CD14-positive monocyte (primary cell): Measurements from ENCODE around the gene AGAP1. TPM values are rescaled to one million over a fixed set of nuclear protein-coding genes. Genes with fewer than 3 reads are reported as not detected.

ENCODE experiments used
- DNase-seq, 3 donors: peaks; one replicate each; pipeline ENCODE4 v3.0.0-alpha.2; 2011 to 2022
- H2AFZ ChIP-seq: 2 replicates; pipeline ENCODE4 v1.6.0; 2012; ENCODE audit warnings: mild to moderate bottlenecking, low read depth, low read length, inconsistent platforms; ENCODE audit not compliant: insufficient read depth, poor library complexity, severe bottlenecking
- H3K27ac ChIP-seq, 2 donors: 1 replicate in 1 of 2; 2 replicates in 1 of 2; pipeline ENCODE4 v1.5.1; 2012 to 2013; ENCODE audit warnings: low read length in 2 of 2, control low read depth in 1 of 2, inconsistent platforms in 1 of 2, low read depth in 1 of 2, mild to moderate bottlenecking in 1 of 2
- H3K27me3 ChIP-seq, 2 donors: one replicate each; pipeline versions ENCODE4 v1.6.0 to v1.6.1; 2011 to 2013; ENCODE audit warnings: low read length in 2 of 2; ENCODE audit not compliant: control insufficient read depth in 2 of 2, insufficient read depth in 2 of 2
- H3K36me3 ChIP-seq, 2 donors: replicated peaks in 1 of 2; 1 replicate in 1 of 2; 2 replicates in 1 of 2; pipeline versions ENCODE4 v1.5.1 to v1.6.1; 2012 to 2013; ENCODE audit warnings: low read length in 2 of 2, control low read depth in 1 of 2, inconsistent platforms in 1 of 2, mild to moderate bottlenecking in 1 of 2; ENCODE audit not compliant: insufficient read depth in 2 of 2, control insufficient read depth in 1 of 2
- H3K4me1 ChIP-seq, 2 donors: 1 replicate in 1 of 2; 2 replicates in 1 of 2; pipeline versions ENCODE4 v1.5.1 to v1.6.1; 2012 to 2013; ENCODE audit warnings: low read length in 2 of 2, control low read depth in 1 of 2, inconsistent platforms in 1 of 2, mild to moderate bottlenecking in 1 of 2, moderate library complexity in 1 of 2; ENCODE audit not compliant: insufficient read depth in 2 of 2, control insufficient read depth in 1 of 2
- H3K4me2 ChIP-seq: replicated peaks from 2 replicates; pipeline ENCODE3; 2012; ENCODE audit warnings: low read length, moderate library complexity, mild to moderate bottlenecking; ENCODE audit not compliant: poor library complexity, severe bottlenecking; ENCODE audit errors: extremely low read depth
- H3K4me3 ChIP-seq, 3 experiments: fragments of 200-600 bp in 1 of 3; sonication (generic) in 1 of 3; replicated peaks in 1 of 3; 1 replicate in 2 of 3; 2 replicates in 1 of 3; pipeline ENCODE4 v1.5.1; 2011 to 2013; ENCODE audit warnings: low read length in 3 of 3, mild to moderate bottlenecking in 3 of 3, control low read depth in 2 of 3, low read depth in 2 of 3, inconsistent platforms in 1 of 3, moderate library complexity in 1 of 3
- H3K79me2 ChIP-seq: 2 replicates; pipeline ENCODE4 v1.6.0; 2012; ENCODE audit warnings: mild to moderate bottlenecking, control low read depth, inconsistent platforms, low read length, moderate library complexity; ENCODE audit not compliant: insufficient read depth
- H3K9ac ChIP-seq: 2 replicates; pipeline ENCODE4 v1.6.0; 2017; ENCODE audit warnings: low read length, mild to moderate bottlenecking; ENCODE audit not compliant: insufficient read depth, poor library complexity, severe bottlenecking
- H3K9me3 ChIP-seq, 2 donors: replicated peaks in 1 of 2; 1 replicate in 1 of 2; 2 replicates in 1 of 2; pipeline versions ENCODE4 v1.5.1 to v1.6.1; 2012 to 2013; ENCODE audit warnings: low read length in 2 of 2, control low read depth in 1 of 2; ENCODE audit not compliant: control insufficient read depth in 1 of 2, insufficient read depth in 1 of 2
- H4K20me1 ChIP-seq: 2 replicates; pipeline ENCODE4 v1.6.0; 2012; ENCODE audit warnings: mild to moderate bottlenecking, low read length, control low read depth, moderate library complexity; ENCODE audit not compliant: insufficient read depth
- H3K27ac Mint-ChIP-seq, 7 donors: one replicate each; pipeline ENCODE4 v1.8.0; 2020; ENCODE audit warnings: mild to moderate bottlenecking in 7 of 7, mixed read lengths in 7 of 7, moderate library complexity in 6 of 7, inconsistent platforms in 2 of 7
- H3K27me3 Mint-ChIP-seq, 3 donors: one replicate each; pipeline ENCODE4 v1.8.0; 2021 to 2022; ENCODE audit warnings: low read depth in 3 of 3, mild to moderate bottlenecking in 3 of 3, mixed read lengths in 3 of 3, moderate library complexity in 3 of 3, inconsistent platforms in 1 of 3
- H3K36me3 Mint-ChIP-seq, 2 donors: one replicate each; pipeline ENCODE4 v1.8.0; 2020; ENCODE audit warnings: mixed read lengths in 2 of 2, inconsistent platforms in 1 of 2, mild to moderate bottlenecking in 1 of 2
- H3K4me1 Mint-ChIP-seq: one replicate; pipeline ENCODE4 v1.8.0; 2020; ENCODE audit warnings: mild to moderate bottlenecking, mixed read lengths
- H3K4me3 Mint-ChIP-seq, 2 donors: one replicate each; pipeline ENCODE4 v1.8.0; 2020; ENCODE audit warnings: mild to moderate bottlenecking in 2 of 2, mixed read lengths in 2 of 2, moderate library complexity in 1 of 2
- H3K9me3 Mint-ChIP-seq, 7 donors: one replicate each; pipeline ENCODE4 v1.8.0; 2020 to 2022; ENCODE audit warnings: mixed read lengths in 7 of 7, mild to moderate bottlenecking in 6 of 7, moderate library complexity in 6 of 7, inconsistent platforms in 2 of 7
- CTCF ChIP-seq: fragments of 200-600 bp; IDR thresholded peaks from one replicate; pipeline ENCODE4 v1.8.0; 2022; ENCODE audit warnings: antibody characterized with exemption, mild to moderate bottlenecking
- WGBS: methylation state at CpG from one replicate; pipeline ENCODE4 v1.1.5; 2013; ENCODE audit warnings: missing lambda C conversion rate; ENCODE audit not compliant: insufficient coverage; 5-methylcytosine and 5-hydroxymethylcytosine counted together
- intact Hi-C, 2 donors: fragments of 100-400 bp; cut with micrococcal nuclease; formaldehyde crosslinking; loops; one replicate each; pipeline versions ENCODE4 v1.15.0 to v1.15.1; 2023
- polyA plus RNA-seq, 3 donors: library from polyadenylated mRNA; depleted of rRNA in 1 of 3; unstranded in 2 of 3; stranded (reverse) in 1 of 3; fragments of 300-500 nt in 2 of 3; fragments of >200 nt in 1 of 3; fragmentation: Illumina TruSeq in 2 of 3; gene quantifications; 1 replicate in 2 of 3; 2 replicates in 1 of 3; pipeline ENCODE4 v1.2.3, GENCODE V29; 2012 to 2021

AGAP1 gene
- polyA plus RNA-seq, 3 donors = 0.12 TPM; not detected in 2

GRCh38 chr2:235930701-235931100 lies 436.9 kb downstream of the AGAP1 start:
- 91% methylated on average over 19 of the region's 19 CpGs for WGBS
- intact Hi-C loops = no loop called here
- no peak for TF ChIP-seq CTCF

GRCh38 chr2:235931676-235932075 lies 437.8 kb downstream of the AGAP1 start:
- Histone ChIP-seq H3K4me1 (no peaks in the 10 kb centered on the region), H2AFZ (no peak overlapping the region), H3K36me3 (no peaks in the 10 kb centered on the region), H4K20me1 (no peaks in the 10 kb centered on the region), H3K27ac (no peak overlapping the region), H3K9me3 (peaks cover 0 to 2% of the 10 kb centered on the region in 2 donors), H3K4me2 (no peak overlapping the region), H3K27me3 (no peaks in the 10 kb centered on the region), H3K79me2 (no peaks in the 10 kb centered on the region), H3K4me3 (no peak overlapping the region), H3K9ac (no peak overlapping the region)
- intact Hi-C loops = no loop called here
- no peak for DNase-seq
- no peak overlapping the region for H3K4me3 Mint-ChIP-seq
- no peak for TF ChIP-seq CTCF
- no peaks in the 10 kb centered on the region for H3K4me1 Mint-ChIP-seq
- H3K9me3 Mint-ChIP-seq = peaks cover 0 to 8% (median 4%) of the 10 kb centered on the region in 7 donors
- no peak overlapping the region for H3K27ac Mint-ChIP-seq
- no peaks in the 10 kb centered on the region for H3K36me3 Mint-ChIP-seq
- peaks cover 0 to 3% (median 2%) of the 10 kb centered on the region in 3 donors for H3K27me3 Mint-ChIP-seq
- WGBS = 96% methylated on average over 10 of the region's 15 CpGs

More at GRCh38 chr2:235930701-235931100, 436.9 kb downstream of the AGAP1 start:
- H3K27ac ChIP-seq = no peak overlapping the region
- Mint-ChIP-seq H3K4me3 (no peak overlapping the region), H3K27me3 (peaks cover 0 to 3% (median 2%) of the 10 kb centered on the region in 3 donors), H3K36me3 (no peaks in the 10 kb centered on the region), H3K27ac (peak overlapping the region in 1 of 7 donors; percentile 23), H3K4me1 (no peaks in the 10 kb centered on the region), H3K9me3 (peaks cover 0 to 3% (median 2%) of the 10 kb centered on the region in 7 donors)
- no peak overlapping the region for H3K4me3 ChIP-seq
- no peak for DNase-seq
- no peak overlapping the region for H2AFZ ChIP-seq
- H3K4me2 ChIP-seq = no peak overlapping the region
- no peaks in the 10 kb centered on the region for H3K27me3 ChIP-seq
- no peaks in the 10 kb centered on the region for H3K4me1 ChIP-seq
- H3K36me3 ChIP-seq = no peaks in the 10 kb centered on the region
- H4K20me1 ChIP-seq = no peaks in the 10 kb centered on the region
- H3K9me3 ChIP-seq = no peaks in the 10 kb centered on the region
- H3K79me2 ChIP-seq = no peaks in the 10 kb centered on the region
- no peak overlapping the region for H3K9ac ChIP-seq
